ENCODE results near the gene SPRR3.

Gene SPRR3

DNA sequence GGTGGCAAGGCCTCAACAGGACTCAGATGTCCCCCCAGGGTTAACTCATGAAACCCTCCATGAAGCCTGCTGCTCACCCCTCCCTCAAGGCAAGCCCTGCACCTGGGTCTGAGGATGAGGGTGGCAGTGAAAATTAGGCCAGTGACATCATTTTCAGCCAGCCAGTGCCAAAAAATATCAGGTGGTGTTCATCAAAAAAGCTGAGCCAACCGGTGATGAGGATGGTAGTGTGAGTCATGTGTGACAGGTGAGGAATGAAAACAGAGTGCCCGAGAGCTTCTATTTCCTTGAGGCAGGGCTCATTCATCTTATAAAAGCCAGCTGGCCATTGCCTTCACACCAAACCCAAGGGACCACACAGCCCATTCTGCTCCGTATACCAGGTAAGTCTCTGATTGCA, 17.8 kb upstream of the SPRR3 start, which contains the start of gene SPRR1A:
SPRR1A (plus strand) TSS at position 339 of the 400 bp plus-strand sequence. CDS start 1,150 bp downstream, outside the sequence.
- DNase-seq = no peak
- TF ChIP-seq, protein P1, sequence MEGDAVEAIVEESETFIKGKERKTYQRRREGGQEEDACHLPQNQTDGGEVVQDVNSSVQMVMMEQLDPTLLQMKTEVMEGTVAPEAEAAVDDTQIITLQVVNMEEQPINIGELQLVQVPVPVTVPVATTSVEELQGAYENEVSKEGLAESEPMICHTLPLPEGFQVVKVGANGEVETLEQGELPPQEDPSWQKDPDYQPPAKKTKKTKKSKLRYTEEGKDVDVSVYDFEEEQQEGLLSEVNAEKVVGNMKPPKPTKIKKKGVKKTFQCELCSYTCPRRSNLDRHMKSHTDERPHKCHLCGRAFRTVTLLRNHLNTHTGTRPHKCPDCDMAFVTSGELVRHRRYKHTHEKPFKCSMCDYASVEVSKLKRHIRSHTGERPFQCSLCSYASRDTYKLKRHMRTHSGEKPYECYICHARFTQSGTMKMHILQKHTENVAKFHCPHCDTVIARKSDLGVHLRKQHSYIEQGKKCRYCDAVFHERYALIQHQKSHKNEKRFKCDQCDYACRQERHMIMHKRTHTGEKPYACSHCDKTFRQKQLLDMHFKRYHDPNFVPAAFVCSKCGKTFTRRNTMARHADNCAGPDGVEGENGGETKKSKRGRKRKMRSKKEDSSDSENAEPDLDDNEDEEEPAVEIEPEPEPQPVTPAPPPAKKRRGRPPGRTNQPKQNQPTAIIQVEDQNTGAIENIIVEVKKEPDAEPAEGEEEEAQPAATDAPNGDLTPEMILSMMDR (IDR thresholded peaks at IDR 0.05) = no peak
- Mint-ChIP-seq H3K27ac (no peak within 1 kb of the TSS), H3K4me3 (no peak within 1 kb of the TSS), H3K4me1 (peaks cover 5% of the 10 kb centered on the region), H3K9me3 (peaks cover 14% of the 10 kb centered on the region), H3K36me3 (ENCODE audit: low read depth) (no peaks in the 10 kb centered on the region), H3K27me3 (ENCODE audit: low read depth, poor library complexity) (peaks cover 9% of the 10 kb centered on the region)

DNA sequence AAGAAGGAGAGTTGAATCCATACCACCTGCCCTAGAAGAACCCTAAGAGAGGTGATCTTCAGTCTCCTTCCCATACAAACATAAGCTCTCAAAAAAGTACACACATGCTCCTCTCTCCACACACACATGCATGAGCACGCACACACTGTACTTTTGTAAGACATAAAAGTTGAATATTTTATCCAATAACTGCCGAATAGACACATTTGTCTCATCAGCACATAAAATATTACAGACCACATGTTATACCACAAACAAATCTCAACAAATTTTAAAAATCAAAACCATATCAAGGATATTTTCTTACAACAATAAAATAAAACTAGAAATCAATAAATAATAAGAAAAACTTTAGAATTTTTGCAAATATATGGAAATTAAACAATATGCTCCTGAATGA, 15.0 kb upstream of the SPRR3 start:
- Mint-ChIP-seq H3K4me3 (no peak overlapping the region), H3K9me3 (peaks cover 3% of the 10 kb centered on the region), H3K27me3 (ENCODE audit: low read depth, poor library complexity) (peaks cover 6% of the 10 kb centered on the region), H3K36me3 (ENCODE audit: low read depth) (no peaks in the 10 kb centered on the region), H3K4me1 (peaks cover 5% of the 10 kb centered on the region), H3K27ac (no peak overlapping the region)
- TF ChIP-seq, protein P1 (IDR thresholded peaks at IDR 0.05) = no peak
- DNase-seq = no peak

- TF ChIP-seq, protein P1 (IDR thresholded peaks at IDR 0.05) = no peak
- Mint-ChIP-seq H3K4me1 (peaks cover 9% of the 10 kb centered on the region), H3K27ac (no peak overlapping the region), H3K36me3 (ENCODE audit: low read depth) (no peaks in the 10 kb centered on the region), H3K4me3 (no peak overlapping the region), H3K9me3 (peaks cover 26% of the 10 kb centered on the region), H3K27me3 (ENCODE audit: low read depth, poor library complexity) (peaks cover 10% of the 10 kb centered on the region)
- no peak for DNase-seq
Observed at GRCh38 chr1:152993186-152993585, 8.4 kb upstream of the SPRR3 start.

DNA sequence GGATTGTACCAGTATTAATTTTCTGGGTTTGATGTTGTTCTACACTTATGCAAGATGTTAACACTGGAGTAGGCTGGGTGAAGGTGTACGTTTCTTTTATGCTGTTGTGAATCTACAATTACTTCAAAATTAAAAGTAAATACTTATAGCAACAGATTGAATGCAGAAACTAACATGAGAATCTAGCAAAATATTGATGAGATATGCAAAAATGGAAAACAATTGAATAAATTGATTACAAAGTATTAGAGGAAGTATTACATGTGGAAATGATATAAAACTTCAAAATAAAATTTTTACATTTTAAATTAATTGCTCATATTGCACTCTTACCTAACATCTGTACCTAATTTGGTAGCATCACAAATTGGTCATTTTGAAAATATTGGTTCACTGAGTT, 5.7 kb upstream of the SPRR3 start:
- H3K27ac Mint-ChIP-seq = no peak overlapping the region
- peaks cover 12% of the 10 kb centered on the region for H3K27me3 Mint-ChIP-seq (ENCODE audit: low read depth, poor library complexity)
- H3K9me3 Mint-ChIP-seq = peaks cover 30% of the 10 kb centered on the region
- no peak overlapping the region for H3K4me3 Mint-ChIP-seq
- H3K4me1 Mint-ChIP-seq = peaks cover 9% of the 10 kb centered on the region
- TF ChIP-seq, protein P1 (IDR thresholded peaks at IDR 0.05) = no peak
- DNase-seq = no peak
- no peaks in the 10 kb centered on the region for H3K36me3 Mint-ChIP-seq (ENCODE audit: low read depth)

DNA sequence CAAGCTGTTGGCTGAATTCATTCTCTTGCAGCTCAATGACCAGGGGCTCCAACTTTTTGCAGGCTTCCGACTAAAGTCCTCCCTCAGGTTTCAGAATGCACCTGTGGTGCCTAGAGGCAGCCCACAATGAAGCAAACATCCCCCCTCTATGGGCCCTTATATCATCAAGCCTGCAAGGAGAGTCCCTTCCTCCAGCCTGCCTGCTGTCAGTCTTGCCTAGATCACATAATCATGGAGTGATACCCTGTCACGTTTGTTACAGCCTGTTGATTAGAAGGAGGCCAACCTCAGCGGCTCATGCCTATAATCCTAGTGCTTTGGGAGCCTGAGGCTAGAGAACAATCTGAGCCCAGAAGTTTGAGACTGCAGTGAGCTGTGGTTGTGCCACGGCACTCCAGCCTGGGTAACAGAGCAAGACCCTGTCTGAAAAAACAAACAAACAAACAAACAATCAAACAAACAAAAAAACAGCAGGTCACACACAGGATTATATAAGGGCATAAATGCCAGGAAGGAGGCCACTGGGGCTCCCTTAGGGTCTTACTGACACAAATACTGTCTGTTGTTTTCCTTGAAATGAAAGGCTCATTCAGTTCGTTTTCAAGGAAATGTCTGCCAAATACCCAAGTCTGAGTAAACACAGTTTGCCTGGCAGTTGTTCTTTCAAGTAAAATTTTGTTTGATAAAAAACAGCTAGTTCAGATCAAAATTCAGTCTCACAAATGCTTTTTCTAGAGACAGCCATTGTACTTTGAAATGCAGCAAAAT, 4.7 kb upstream of the SPRR3 start:
- TF ChIP-seq, protein P1 (IDR thresholded peaks at IDR 0.05) = no peak
- Mint-ChIP-seq H3K27me3 (ENCODE audit: low read depth, poor library complexity) (peaks cover 12% of the 10 kb centered on the region), H3K4me1 (peaks cover 9% of the 10 kb centered on the region), H3K27ac (no peak overlapping the region), H3K4me3 (no peak overlapping the region), H3K9me3 (peaks cover 36% of the 10 kb centered on the region), H3K36me3 (ENCODE audit: low read depth) (no peaks in the 10 kb centered on the region)
- no peak for DNase-seq

DNA sequence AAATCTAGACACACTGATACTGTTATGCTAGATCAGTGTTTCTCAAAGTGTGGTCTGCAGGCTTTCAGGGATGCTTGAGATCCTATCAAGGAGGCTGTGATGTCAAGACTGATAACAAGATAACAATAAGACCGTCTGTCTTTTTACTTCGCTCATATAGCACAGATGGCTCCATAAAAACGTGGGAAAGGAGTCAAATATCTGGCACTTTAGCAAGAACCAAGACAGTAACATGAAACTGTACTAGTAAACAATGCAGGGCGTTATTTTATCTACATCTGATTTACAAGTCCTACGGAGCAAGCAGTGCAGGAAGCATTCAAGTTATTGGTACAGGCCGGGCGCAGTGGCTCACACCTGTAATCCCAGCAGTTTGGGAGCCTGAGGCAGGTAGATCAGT, 3.6 kb upstream of the SPRR3 start:
- peaks cover 8% of the 10 kb centered on the region for H3K27me3 Mint-ChIP-seq (ENCODE audit: low read depth, poor library complexity)
- H3K9me3 Mint-ChIP-seq = peaks cover 38% of the 10 kb centered on the region
- TF ChIP-seq, protein P1 (IDR thresholded peaks at IDR 0.05) = no peak
- H3K4me1 Mint-ChIP-seq = peaks cover 9% of the 10 kb centered on the region
- no peaks in the 10 kb centered on the region for H3K36me3 Mint-ChIP-seq (ENCODE audit: low read depth)
- DNase-seq = no peak
- no peak overlapping the region for H3K27ac Mint-ChIP-seq
- H3K4me3 Mint-ChIP-seq = no peak overlapping the region

Data from nephron progenitor cell (in vitro differentiated cells).